Loucy (cell line): ENCODE measurements around the gene WFIKKN2.

Experiments
- CTCF ChIP-seq: fragments of 200-600 bp; sonication (generic); conservative IDR thresholded peaks from 2 replicates; pipeline ENCODE4 v1.5.1; 2014; ENCODE audit warnings: mild to moderate bottlenecking, antibody characterized with exemption, low read length
- EZH2phosphoT487 ChIP-seq: fragments of 200-600 bp; IDR thresholded peaks from 2 replicates; pipeline ENCODE4 v1.6.1; 2018; ENCODE audit warnings: antibody characterized with exemption, mild to moderate bottlenecking, moderate library complexity, borderline replicate concordance

- TF ChIP-seq CTCF = no peak
- TF ChIP-seq EZH2phosphoT487 = no peak
Observed at GRCh38 chr17:50794361-50794760, 41.0 kb upstream of the WFIKKN2 start.
